HG03558 (cell line): ENCODE results near the gene MECP2.
"Not testable (repeated sequence)": the region's sequence is repeated elsewhere in the genome, so short reads cannot be mapped to it uniquely, and the experiment has no call there.

Source experiments
- ATAC-seq: cut with Tn5 transposase; IDR thresholded peaks from one replicate; pipeline ENCODE4 v1.9.1; 2021; ENCODE audit warnings: moderate number of reproducible peaks; ENCODE audit not compliant: unreplicated experiment; ENCODE audit errors: extremely low read depth

The MECP2 gene

DNA sequence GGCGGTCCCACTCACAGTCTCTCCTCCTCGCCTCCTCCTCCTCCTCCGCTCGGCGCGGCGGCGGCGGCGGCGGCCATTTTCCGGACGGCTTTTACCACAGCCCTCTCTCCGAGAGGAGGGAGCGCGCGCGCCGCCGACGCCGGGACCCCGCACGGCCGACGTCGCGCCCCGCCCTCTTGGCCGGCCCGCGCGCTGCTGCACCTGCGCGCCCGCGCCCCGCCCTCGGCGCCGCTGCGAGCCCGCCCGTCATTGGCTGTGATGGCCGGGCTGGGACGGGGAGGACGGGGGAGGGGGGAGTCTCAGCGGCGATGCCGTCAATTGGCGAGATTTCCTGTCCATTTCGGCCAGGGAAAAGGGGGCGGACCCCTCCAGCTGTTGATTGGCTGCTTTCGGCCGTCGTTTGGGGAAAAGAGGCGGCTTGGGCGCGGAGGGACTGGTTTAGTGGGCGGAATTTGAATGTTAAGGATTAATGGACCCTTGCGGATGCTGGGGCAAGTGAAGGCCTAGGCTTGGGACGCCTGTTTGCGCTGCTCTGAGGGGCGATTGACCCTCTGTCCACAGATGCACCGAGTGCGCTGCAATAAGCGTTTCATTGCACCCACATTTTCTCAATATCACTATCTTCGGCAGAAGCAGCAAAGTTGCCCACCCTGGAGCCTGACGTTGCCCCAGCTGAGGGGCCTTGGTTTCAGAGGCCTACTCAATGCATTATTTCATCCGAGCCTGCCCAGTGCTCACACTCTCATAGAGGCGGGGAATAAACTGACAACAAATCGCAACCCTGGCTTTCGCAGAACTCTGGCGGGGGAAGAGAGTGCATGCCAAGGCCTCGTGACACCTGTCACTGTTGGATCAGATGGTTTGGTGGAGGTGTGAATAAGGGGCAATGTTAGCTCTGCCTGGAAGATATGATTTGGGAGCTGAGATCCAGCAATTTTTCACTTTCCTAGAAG lies at the start of gene MECP2:
TSS of gene MECP2 (minus strand) at position 129 of the 953 bp plus-strand sequence.
- peak; percentile 75 for ATAC-seq

DNA sequence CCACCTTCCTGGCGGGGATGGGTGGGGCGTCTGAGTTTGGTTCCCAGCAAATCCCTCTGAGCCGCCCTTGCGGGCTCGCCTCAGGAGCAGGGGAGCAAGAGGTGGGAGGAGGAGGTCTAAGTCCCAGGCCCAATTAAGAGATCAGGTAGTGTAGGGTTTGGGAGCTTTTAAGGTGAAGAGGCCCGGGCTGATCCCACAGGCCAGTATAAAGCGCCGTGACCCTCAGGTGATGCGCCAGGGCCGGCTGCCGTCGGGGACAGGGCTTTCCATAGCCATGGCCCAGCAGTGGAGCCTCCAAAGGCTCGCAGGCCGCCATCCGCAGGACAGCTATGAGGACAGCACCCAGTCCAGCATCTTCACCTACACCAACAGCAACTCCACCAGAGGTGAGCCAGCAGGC lies 46.5 kb upstream of the MECP2 start, which contains the start of gene OPN1LW:
TSS of gene OPN1LW (plus strand) at position 234 of the 400 bp plus-strand sequence. CDS start at position 275, 41 bp downstream.
- ATAC-seq = not testable (repeated sequence)

DNA sequence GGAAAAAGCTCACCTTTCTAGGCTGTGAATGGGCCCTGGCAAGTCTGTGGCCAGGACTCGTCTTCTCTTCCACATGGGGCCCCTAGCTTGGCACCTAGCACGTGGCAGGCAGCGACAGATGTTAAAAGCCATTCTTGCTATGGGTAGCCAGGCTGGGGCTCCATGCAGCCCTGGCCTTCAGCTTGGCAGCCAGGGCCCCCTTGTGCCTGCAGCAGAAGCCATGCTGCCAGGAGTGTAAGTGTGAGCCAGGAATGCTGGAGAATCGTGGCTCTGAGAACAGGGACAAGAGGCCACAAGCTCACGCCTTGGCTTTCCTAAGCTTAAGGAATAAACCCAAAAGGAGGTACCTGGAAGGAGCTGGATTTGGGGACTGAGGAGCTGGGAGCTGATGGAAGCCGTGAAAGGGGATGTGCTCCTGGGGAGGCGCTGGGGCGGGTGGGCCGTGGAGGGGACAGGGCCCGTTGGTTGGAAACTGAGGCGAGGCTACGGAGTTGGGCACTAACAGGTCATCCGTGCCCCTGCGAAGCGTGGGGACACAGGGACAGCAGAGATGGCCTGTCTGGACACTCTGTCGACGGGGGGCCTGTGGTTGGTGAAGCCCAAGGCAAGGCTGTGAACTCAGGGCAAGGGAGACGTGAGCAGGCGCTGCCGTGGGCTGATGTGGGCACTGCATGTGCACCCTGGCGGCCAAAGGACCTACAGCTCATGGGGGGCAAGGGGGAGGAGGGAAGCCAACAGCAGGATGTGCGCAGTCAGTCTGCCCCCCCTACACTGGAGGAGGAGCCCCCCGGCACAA lies 45.6 kb upstream of the MECP2 start:
- no peak for ATAC-seq

DNA sequence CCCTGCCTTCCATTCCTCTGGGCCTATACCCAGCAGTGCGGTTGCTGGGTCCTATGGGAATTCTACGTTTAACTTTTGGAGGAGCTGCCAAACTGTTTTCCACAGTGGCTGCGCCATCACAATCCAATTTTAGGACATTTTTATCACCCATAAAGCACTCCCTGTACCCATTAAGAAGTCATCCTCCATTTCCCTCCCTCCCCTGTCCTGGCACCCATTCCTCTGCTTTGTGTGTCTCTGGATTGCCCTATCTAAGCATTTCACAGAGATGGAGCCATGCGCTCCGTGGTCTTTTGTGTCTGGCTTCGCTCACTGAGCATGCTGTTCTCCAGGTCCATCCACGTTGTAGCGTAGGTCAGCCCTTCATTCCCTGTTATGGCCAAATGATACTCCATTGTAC lies 44.9 kb upstream of the MECP2 start:
- no peak for ATAC-seq

DNA sequence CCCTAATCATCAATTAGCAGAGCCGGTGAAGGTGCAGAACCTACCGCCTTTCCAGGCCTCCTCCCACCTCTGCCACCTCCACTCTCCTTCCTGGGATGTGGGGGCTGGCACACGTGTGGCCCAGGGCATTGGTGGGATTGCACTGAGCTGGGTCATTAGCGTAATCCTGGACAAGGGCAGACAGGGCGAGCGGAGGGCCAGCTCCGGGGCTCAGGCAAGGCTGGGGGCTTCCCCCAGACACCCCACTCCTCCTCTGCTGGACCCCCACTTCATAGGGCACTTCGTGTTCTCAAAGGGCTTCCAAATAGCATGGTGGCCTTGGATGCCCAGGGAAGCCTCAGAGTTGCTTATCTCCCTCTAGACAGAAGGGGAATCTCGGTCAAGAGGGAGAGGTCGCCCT lies 43.2 kb upstream of the MECP2 start:
- no peak for ATAC-seq

DNA sequence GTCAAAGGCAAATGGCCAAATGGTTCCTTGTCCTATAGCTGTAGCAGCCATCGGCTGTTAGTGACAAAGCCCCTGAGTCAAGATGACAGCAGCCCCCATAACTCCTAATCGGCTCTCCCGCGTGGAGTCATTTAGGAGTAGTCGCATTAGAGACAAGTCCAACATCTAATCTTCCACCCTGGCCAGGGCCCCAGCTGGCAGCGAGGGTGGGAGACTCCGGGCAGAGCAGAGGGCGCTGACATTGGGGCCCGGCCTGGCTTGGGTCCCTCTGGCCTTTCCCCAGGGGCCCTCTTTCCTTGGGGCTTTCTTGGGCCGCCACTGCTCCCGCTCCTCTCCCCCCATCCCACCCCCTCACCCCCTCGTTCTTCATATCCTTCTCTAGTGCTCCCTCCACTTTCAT lies 42.7 kb upstream of the MECP2 start:
- no peak for ATAC-seq

DNA sequence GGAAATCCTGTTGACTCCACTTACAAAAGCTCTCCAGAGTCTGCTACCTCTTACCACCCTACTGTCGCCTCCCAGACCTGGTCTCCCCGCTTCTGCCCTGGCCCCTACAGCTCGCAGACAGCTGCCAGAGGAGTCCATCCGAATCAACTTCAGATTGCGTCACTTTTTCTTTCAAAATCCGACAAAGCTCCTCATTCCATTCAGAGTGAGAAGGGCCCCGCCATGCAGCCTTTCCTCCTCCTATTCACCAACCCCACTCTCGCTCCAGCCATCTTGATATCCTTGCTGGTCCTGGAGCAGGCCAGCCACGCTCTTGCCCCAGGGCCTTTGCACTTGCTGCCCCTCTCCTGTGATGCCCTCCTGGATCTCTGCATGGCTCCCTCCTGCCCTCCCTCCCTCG lies 41.3 kb upstream of the MECP2 start:
- no peak for ATAC-seq

DNA sequence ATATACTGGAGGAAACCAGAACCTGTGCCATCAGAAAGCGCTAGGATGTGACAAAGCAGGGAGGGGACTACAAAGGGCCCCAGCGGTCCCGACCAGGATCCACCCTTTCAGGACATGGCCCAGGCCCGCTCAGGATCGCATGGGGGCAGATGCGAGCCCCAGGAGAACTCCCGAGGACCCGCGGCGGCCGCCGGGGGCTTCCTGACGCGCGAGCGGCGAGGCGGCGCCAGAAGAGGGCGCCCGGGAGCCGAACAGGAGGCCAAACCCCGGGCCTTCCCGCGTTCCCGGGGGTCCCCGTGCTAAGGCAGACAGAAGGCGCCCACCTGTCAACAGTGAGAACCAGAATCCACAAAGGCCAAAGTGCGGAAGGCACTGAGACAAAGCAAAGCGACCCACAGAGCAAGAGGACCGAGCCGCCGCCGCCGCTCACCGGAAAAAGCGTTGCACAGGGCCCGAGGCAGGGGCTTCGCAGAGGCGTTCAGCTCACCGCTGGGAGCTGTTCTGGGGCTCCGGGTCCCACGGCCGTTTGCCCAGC lies 39.2 kb upstream of the MECP2 start:
- ATAC-seq = no peak

DNA sequence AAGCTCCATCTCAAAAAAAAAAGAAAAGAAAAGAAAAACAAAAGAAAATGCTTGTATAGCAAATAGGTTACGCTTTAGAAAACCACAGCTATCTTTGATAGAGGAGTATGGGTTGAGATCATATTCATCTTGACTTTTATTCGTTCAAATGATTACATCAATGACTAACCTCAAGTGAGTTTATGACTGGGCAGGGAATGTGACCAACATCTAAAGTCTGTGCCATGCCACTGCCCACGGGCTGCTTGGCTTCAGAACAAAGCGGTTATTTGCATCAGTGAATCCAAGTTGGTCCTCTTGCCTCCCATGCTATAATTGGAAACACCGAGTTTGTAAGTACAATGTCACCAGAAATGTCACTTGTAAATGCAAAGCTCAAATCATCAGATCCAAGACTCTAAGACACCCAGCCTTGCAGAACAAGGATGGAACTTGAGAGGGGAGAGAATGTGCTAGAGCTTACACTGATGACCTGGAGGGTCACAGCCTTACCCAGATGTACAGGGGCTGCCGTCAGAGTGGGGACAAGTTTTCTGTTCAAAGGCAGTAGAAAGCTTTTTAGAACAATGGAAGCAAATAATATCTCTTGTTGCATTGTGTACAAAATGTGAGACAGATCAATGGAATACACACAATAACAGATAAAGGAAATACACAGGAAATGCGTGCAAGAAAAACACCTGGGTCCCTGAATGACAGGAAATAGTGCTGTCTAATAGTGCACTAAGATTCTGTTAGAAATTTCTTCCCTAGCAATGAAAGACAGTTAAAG lies 38.1 kb upstream of the MECP2 start:
- ATAC-seq = no peak

DNA sequence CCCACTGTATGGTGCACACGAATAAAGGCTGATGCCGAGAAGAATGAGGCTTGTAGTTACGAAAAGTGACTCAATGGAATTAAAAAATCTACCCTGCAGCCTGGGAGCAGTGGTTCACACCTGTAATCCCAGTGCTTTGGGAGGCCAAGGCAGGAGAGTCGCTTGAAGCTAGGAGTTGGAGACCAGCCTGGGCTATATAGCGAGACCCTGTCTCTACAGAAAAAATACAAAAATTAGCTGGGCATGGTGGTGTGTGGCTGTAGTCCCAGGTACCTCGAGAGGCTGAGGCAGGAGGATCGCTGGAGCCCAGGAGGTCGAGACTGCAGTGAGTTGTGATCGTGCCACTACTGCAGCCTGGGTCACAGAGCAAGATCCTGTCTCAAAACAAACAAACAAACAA lies 34.8 kb upstream of the MECP2 start:
- no peak for ATAC-seq

DNA sequence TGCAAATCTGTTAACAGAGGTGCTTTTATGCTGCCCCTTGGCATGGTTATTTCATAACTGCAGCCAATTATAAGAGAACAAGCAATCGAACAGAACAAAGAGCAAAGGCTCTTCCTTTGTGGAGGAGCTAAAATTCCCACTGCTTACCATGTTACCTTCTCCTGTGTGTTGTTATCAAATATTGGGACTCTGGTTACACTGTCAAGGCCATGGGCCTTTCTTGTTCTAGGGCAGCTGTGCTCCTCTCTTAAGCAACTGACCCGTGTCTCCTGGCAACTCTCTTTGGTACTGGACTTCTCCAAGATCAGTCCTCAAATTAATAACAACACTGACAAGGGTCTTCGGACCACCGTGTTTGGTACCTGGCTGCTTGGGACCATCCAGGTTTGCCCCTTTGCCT lies 34.4 kb upstream of the MECP2 start:
- ATAC-seq = no peak

DNA sequence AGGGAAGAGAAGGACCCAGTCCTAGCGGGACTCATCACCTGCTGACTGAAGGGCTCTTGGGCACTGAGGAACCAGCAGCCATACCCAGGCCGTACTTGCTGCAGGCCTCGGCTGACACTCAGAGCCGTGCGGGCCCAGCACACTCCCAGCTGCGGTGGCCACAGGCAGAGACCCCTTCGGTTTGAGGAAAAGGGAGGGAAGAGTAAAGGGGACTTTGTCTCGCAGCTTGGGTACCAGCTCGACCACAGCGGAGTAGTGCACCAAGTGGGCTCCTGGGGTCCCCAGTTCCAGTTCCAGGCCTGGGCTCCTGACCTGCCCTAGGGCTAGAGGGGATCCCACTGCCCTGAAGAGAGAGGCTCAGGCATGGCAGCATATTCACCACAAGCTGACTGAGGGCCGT lies 28.6 kb upstream of the MECP2 start:
- ATAC-seq = no peak

DNA sequence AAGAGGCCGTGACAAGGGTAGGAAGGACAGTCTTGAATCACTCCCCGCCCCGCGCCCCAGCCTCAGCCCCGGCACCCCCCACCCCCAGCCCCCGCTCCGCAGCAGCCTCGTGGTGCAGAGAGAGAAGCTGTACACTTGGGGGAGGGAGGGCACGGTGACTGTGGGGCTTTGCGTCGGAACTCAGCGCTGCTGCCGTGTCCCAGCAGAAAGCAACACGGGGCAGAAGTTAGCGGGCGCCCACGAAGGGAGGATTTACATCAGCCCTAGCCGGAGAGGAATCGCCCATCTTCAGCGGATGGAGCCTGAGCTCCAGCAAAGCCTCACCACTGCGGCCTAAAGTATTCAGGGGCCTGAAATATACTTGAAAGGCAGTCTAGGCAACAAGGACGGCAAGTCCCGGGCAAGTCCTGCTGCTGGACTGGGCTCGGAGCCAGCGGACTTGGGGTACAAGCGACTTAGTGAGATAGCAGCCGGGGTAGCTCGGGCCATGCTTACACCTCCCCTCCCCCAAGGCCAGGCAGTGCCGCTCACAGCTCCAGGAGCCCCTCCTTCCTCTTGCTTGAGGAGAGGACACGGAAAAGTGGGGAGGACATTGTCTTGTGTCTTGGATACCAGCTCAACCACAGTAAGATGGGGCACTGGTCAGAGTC lies 28.0 kb upstream of the MECP2 start:
- no peak for ATAC-seq

DNA sequence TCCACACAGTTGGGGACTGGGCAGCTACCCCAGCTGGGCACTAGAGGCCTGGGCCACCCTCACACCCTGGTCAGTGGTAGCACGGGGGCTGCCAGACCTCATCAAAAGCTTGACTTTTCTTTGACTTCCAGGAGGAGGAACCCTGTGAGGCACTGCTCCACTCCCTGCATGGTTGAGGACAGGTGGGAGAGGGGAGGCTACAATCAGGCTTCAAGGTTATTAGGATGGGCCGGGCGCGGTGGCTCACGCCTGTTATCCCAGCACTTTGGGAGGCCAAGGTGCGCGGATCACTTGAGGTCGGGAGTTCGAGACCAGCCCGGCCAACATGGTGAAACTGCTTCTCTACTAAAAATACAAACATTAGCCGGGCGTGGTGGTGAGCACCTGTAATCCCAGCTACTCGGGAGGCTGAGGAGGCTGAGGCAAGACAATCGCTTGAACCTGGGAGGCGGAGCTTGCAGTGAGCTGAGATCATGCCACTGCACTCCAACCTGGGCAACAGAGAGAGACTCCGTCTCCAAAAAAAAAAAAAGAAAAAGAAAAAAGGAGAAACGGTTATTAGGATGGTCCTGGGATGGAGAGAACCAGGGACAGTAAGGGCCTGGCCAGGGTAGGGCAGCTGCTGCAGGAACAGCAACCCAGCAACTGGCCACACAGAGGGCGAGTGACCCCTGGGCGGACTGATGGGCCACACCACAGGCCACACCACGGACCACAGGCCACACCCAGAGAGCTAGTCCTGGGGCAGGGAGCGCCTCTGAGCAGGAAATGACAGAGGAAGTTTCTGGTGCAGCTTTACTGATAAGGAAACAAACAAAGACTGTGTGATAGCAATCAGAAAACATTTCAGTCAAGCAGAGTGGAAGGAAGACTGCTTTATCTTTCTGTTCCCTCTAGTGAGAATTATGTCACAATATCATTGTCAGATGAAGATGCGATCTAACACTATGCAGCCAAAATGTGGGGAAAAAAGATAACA lies 26.0 kb upstream of the MECP2 start:
- no peak for ATAC-seq

DNA sequence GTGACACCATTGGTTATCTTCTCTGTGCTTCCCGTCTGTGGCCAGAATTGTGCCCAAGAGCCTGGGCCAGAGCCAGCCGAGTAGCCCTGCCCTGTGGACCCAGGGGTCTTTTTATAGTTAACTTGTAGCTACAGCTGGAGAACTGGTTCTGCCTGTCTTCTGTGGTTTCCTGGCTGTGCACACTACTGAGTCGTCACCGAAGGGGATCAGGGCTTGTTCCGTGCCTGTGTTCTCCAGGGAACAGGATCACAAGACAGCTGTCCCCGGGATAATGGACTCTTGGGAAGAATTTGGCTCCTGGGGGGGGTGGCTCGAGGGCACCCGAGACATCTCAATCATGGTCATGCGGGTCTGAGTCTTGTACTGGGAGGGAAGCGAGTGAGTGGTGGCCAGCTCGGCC lies 24.4 kb upstream of the MECP2 start:
- ATAC-seq = no peak

DNA sequence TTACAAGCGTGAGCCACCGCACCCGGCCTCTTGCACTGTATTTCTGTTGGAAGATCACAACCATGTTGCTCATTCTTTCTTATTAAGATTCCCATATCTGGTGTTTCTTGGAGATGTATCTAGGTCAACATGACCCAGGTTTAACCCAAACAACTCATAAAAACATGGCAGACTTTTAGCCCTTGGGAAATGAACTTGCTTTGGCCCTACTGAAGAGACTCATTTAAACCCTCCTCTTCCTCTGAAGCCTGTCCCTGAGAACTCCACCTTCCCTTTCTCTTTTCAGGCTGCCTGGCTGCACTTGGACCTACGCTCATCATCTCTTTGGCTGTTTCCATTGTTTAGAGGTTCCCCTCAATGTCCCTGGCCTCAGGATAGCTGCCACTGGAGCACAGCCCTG lies 23.7 kb upstream of the MECP2 start:
- ATAC-seq = no peak

DNA sequence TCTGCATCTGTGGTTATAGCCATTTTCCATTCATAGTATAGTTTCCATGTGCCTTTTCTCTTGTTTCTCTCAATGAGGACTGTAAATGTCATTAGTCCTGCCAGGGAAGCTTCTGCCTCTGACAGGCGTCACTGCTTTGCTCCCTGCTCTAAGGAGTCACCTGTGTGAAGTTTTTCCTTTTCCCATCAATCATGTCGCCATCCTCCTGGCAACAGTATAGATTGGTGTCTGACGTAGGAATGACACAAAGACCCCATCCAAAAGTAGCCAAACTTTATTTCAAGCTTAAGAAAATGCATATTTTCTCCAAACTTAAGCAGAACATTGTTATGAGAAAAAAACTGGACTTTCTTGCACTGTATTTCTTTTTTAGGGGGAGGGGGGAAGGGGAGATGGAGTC lies 23.1 kb upstream of the MECP2 start:
- no peak for ATAC-seq

DNA sequence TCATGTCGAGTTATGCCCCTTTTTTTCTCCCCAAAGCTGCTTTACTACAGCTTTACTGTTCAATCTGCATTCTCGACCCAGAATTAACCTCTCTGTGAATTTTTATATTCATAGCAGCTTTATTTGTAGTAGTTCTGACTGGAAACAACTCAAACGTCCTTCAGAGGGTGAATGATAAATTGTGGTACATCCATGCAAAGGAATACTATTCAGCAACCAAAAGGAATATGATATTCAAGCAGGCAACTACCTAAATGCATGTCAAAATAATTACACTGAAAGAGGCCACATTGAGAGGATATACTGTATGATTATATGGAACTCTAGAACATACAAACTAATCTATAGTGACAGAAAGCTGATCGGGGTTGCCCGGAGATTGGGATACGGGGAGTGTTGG lies 20.0 kb upstream of the MECP2 start:
- no peak for ATAC-seq
